HG03565 (cell line): Measurements from ENCODE around the gene TNFAIP3.
"Not testable (repeated sequence)": the region's sequence is repeated elsewhere in the genome, so short reads cannot be mapped to it uniquely, and the experiment has no call there.

Experiments
- ATAC-seq: cut with Tn5 transposase; IDR thresholded peaks from one replicate; pipeline ENCODE4 v1.9.1; 2021; ENCODE audit warnings: mild to moderate bottlenecking, moderate library complexity; ENCODE audit not compliant: unreplicated experiment

The TNFAIP3 gene

GRCh38 chr6:137866914-137867684, at the start of gene TNFAIP3:
Gene TNFAIP3 (plus strand): TSS chr6:137867259. CDS start chr6:137871228, 3,969 bp downstream.
- peak; percentile 72 for ATAC-seq

- no peak for ATAC-seq
These were observed 48.6 kb upstream of the TNFAIP3 start for GRCh38 chr6:137818440-137818839.

GRCh38 chr6:137819740-137820139, 47.3 kb upstream of the TNFAIP3 start:
- ATAC-seq: no peak

DNA sequence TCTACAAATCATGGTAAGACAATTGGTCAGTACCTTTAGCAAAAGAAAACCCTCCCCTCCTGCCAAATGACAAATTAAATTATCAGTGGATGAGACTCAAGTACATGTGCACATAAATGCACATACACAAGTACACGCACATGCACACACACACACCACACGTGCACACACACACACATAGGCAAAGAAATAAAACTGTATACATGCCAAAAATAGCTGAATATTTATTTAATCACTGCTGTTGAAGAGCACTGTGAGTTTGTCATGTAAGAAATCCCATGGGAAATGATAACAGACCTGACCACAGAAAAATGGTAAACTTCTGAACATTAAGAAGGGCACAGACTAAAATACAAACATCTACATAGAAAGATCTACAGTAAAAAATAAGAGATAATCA, 46.6 kb upstream of the TNFAIP3 start:
- no peak for ATAC-seq

- ATAC-seq: no peak
These were observed 46.1 kb upstream of the TNFAIP3 start for GRCh38 chr6:137820952-137821351.

GRCh38 chr6:137821491-137821890, 45.6 kb upstream of the TNFAIP3 start:
- ATAC-seq: no peak

GRCh38 chr6:137823826-137824555, 43.1 kb upstream of the TNFAIP3 start:
- no peak for ATAC-seq

DNA sequence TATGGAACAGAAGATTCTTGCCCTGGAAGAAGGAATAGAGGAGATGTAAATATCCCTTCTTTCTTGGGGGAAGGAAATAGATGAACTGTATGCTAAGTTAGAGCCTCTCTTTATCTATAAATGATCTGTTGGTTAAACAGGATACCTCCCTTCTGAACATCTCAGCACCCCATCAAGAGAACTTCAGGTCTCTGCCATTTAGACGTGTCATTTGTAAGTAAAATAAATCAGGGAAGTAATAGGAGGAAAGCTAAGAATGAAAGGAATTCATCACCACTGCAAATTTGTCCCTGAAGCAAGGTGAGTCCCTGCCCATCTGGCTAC, 42.5 kb upstream of the TNFAIP3 start:
- ATAC-seq: no peak

- no peak for ATAC-seq
These were observed 42.2 kb upstream of the TNFAIP3 start for GRCh38 chr6:137824896-137825295.

DNA sequence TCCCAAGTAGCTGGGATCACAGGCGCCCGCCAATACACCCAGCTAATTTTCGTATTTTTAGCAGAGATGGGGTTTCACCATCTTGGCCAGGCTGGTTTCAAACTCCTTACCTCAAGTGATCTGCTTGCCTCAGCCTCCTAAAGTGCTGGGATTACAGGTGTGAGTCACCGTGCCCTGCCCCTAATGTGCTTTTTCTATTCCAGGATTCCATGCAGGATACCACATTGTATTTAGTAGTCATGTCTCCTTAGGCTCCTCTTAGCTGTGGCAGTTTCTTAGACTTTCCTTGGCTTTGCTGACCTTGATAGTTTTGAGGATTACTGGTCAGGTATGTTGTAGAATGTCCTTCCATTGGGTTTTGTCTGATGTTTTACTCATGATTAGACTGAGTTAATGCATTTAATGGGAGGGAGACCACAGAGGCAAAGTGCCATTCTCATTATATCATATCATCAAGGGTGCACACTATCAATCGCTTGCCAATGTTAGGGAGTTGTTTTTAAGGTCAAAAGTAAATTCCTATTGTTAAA, 39.6 kb upstream of the TNFAIP3 start:
- no peak for ATAC-seq

DNA sequence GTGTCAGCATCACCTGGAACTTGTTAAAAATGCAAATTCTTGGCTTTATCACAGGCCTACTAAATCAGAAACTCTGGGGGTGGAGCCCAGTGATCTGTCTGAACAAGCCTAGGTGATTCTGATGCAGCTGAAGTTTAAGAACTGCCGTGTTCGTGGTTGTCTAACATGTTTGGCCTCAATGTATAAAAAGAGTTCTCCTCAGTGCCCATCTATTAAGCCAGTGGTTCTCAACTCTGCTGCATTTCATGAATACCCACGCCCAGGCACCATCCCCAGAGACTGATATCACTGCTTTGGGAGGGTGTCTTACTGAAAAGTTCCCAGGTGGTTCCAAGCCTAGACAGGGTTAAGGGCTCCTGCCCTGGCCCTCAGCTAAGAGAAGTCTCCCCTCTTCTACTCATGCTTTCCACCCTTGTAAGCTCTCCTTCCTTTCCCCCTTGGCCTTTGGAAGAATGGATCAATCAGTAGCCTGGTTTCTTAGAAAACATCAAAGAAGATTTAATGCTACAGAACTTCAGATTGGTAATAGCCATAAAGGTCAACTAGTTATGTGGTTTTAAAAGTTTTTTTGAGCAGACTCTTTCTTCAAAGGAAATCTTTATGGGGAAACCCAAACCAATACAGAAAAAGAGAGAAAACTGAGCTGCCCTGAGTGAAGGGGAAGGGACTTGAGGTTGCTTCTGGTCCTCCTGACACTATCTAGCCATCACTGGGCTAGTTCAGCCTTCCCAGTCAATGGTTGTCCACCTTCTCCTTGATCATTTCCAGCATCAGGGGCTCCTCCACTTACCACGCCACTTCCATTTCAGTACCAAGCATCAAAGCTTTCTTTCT, 38.9 kb upstream of the TNFAIP3 start:
- ATAC-seq: peak; percentile 43

DNA sequence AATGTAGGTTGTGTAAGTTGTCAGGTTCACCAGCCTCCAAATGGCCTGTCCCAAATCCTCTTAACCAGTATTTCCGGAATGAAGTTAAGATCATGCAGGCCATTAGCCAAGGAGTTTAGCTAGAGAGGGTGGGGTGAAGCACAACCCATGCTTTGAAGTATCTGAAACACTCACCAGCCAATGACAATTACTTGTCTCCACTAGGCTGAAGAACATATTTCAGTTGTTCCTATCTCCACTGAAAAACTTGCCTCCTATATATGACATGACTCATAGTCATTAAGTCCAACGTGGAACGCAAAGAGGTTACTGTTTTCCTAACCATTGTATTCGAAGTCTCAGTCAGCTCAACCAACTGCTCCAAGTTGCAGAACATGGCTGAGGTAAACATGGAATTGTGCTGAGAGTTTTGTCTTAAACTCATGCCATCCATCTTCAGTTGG, 37.4 kb upstream of the TNFAIP3 start:
- ATAC-seq: no peak

DNA sequence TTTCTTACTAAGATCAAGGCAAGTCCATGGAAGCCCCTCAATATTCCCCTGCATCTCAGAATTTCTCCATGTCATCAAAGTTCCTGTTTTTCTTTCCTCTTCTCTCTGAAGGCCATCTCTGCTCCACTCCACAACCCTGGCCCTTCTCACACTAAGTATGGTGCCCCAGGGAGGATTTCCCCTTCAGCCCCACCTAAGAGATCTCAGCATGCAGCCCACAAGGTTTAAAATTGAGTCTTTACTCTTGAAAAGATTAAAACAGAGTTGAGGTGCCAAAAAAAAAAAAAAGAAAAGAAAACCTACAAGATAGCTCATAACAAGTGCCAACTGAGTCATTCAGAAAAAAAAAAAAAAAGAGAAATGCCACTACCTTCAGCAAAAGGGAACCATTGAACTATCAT, 36.5 kb upstream of the TNFAIP3 start:
- ATAC-seq: no peak

GRCh38 chr6:137832110-137832509, 34.9 kb upstream of the TNFAIP3 start:
- ATAC-seq: no peak

- no peak for ATAC-seq
These were observed 32.6 kb upstream of the TNFAIP3 start for GRCh38 chr6:137834508-137834907.

DNA sequence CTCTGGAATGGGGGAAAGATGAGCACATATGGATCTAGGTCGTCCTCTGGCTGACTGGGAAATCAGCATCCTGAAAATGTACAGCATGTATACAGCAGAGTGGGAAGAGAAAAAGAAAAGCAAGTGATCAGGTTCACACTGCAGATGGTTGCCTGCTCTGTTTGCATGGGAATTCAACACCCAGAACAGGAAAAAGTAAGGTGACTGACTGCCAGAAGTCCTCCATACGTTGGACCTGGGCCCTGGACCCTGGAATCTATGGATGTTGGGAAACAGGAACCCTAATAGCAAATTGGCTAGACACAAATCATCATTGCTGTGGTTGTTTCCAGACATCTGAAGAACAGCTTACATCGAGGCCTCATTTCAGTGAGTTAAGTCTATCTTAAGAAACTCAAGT, 30.3 kb upstream of the TNFAIP3 start:
- no peak for ATAC-seq

DNA sequence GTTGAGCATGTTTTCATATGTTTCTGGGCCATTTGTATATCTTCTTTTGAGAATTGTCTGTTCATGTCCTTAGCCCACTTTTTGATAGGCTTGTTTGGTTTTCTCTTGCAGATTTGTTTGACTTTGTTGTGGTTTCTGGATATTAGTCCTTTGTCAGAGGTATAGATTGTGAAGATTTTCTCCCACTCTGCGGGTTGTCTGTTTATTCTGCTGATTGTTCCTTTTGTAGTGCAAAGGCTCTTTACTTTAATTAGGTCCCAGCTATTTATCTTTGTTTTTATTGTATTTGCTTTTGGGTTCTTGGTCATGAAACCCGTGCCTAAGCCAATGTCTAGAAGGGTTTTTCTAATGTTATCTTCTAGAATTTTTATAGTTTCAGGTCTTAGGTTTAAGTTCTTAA, 29.0 kb upstream of the TNFAIP3 start:
- ATAC-seq: not testable (repeated sequence)

DNA sequence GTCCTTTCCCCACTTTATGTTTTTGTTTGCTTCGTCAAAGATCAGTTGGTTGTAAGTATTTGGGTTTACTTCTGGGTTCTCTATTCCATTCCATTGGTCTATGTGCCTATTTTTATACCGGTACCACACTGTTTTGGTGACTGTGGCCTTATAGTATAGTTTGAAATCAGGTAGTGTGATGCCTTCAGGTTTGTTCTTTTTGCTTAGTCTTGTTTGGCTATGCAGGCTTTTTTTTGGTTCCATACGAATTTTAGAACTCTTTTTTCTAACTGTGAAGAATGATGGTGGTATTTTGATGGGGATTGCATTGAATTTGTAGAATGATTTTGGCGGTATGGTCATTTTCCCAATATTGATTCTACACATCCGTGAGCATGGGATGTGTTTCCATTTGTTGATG, 28.5 kb upstream of the TNFAIP3 start:
- ATAC-seq: not testable (repeated sequence)

GRCh38 chr6:137839076-137839475, 28.0 kb upstream of the TNFAIP3 start:
- no peak for ATAC-seq

DNA sequence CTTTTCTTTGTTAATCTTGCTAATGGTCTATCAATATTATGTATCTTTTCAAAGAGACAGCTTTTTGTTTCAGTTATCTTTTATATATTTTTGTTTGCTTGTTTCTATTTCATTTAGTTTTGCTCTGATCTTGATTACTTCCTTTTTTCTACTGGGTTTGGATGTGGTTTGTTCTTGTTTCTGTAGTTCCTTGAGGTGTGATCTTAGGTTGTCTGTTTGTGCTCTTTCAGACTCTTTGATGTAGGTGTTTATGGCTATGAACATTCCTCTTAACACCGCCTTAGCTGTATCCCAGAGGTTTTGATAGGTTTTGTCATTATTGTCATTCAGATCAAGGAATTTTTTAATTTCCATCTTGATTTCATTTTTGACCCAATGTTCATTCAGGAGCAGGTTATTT, 26.8 kb upstream of the TNFAIP3 start:
- no peak for ATAC-seq

DNA sequence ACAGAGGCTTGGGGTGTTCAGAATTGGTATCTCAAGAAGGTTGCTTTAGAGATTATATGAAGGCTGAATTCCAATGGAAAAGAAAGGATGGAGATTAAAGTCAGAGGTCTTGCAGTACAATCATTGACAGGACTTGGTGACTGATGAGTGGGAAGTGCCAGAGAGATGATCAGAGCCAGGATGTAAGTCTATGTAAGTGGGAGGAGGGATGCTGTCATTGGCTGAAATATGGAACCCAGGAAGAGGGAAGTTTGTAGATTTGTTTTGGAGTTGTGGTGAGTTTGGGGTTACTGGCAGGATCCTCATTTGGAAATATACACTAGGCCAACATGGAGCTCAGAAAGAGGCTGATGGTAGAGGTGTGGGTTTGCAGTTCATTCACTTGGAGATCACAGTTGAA, 23.8 kb upstream of the TNFAIP3 start:
- ATAC-seq: no peak
